ENCODE results near the gene ATP2A3.

Gene ATP2A3

DNA sequence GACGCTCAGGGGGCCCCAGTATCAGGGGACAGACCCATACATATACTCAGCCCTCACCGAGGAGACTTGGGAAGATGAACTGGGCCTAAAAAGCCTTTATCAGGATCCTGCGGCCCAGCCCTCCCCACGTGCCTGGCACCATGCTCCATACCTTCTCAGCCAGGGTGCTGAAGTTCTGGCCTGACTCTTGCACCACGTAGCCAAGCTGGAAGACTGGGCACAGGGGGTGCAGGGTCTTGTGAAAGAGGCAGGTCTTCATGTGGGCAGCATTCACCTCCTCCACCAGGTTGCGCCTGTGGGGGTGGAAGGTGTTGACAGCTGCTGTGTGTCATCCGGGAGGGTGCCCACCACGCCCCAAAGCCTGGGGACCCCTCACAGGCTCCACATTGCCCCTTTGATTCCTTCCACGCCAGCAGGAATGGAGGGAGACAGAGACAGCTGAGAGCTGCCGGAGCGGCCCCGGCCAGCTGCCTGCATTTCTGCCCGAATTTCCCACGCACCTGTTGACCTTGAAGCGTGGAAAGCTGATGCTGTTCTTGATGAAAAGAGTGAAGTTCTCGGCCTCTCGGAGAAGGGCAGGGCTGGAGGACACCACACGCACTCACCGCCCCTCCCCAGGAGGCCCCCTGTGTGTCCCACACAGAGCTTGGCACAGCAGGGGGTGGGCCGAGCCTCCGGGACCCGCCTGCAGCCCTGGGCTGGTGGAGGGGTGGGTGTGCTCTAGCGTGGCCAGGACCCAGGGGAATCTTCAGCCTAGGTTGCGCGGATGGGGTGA, 61.0 kb downstream of the ATP2A3 start:
- TF ChIP-seq, protein P1, sequence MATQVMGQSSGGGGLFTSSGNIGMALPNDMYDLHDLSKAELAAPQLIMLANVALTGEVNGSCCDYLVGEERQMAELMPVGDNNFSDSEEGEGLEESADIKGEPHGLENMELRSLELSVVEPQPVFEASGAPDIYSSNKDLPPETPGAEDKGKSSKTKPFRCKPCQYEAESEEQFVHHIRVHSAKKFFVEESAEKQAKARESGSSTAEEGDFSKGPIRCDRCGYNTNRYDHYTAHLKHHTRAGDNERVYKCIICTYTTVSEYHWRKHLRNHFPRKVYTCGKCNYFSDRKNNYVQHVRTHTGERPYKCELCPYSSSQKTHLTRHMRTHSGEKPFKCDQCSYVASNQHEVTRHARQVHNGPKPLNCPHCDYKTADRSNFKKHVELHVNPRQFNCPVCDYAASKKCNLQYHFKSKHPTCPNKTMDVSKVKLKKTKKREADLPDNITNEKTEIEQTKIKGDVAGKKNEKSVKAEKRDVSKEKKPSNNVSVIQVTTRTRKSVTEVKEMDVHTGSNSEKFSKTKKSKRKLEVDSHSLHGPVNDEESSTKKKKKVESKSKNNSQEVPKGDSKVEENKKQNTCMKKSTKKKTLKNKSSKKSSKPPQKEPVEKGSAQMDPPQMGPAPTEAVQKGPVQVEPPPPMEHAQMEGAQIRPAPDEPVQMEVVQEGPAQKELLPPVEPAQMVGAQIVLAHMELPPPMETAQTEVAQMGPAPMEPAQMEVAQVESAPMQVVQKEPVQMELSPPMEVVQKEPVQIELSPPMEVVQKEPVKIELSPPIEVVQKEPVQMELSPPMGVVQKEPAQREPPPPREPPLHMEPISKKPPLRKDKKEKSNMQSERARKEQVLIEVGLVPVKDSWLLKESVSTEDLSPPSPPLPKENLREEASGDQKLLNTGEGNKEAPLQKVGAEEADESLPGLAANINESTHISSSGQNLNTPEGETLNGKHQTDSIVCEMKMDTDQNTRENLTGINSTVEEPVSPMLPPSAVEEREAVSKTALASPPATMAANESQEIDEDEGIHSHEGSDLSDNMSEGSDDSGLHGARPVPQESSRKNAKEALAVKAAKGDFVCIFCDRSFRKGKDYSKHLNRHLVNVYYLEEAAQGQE (IDR thresholded peaks at IDR 0.05; ENCODE audit: insufficient read depth in 1 of 2, low read depth in 2 of 2, low read length in 2 of 2) = no peak
- TF ChIP-seq TAF1 (IDR thresholded peaks at IDR 0.05; ENCODE audit: borderline replicate concordance, insufficient read depth, low read length) (no peak), POLR2AphosphoS5 (IDR thresholded peaks at IDR 0.05; ENCODE audit: low read depth, low read length) (no peak), SIN3A (IDR thresholded peaks at IDR 0.05; ENCODE audit: borderline replicate concordance, insufficient read depth, low read length) (no peak), FOXP2 (optimal IDR thresholded peaks at IDR 0.05; ENCODE audit: borderline replicate concordance, extremely low read depth, extremely low read length, insufficient read depth) (no peak)

DNA sequence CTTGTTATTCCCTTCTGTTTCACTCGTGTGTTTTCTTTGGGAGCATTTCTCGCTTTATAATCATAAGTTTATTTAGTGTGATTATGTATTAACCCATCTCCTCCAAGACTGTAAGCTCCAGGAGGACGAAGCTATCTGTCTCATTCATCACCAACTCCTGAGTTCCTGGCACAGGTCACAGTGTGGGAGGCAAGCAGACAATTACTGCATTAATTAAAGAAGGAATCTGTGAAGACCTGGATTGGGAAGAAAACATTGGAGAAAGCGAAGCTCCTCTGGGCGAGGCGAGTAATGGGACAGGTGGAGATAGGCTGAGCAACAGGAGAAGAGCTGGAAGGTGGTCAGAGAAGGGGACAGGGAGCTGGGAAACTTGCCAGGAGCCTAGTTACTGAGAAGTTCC, 63.6 kb downstream of the ATP2A3 start:
- TF ChIP-seq FOXP2 (optimal IDR thresholded peaks at IDR 0.05; ENCODE audit: borderline replicate concordance, extremely low read depth, extremely low read length, insufficient read depth) = no peak
- TF ChIP-seq TAF1 (IDR thresholded peaks at IDR 0.05; ENCODE audit: borderline replicate concordance, insufficient read depth, low read length) = no peak
- TF ChIP-seq, protein P1 (IDR thresholded peaks at IDR 0.05; ENCODE audit: insufficient read depth in 1 of 2, low read depth in 2 of 2, low read length in 2 of 2) = no peak
- no peak for TF ChIP-seq POLR2AphosphoS5 (IDR thresholded peaks at IDR 0.05; ENCODE audit: low read depth, low read length)
- TF ChIP-seq SIN3A (IDR thresholded peaks at IDR 0.05; ENCODE audit: borderline replicate concordance, insufficient read depth, low read length) = no peak

DNA sequence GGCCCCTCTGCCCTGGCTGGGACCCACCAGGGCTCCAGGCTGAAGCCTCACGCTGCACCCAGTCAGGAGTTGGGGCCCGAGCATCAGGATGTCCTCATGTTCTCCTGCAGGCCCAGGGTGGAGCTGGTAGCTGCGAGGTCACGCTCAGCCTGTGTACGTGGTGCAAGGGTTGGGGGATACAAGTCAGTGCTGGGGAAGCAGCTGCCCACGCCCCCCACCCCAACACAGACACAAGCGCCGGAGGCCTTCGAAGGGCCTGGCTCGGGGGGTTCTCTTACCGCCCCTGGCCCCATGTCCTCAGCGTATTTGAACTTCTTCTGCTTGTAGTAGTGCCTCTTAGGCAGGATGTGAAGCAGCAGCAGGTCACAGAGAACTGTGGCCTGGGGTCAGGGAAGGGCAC, 66.5 kb downstream of the ATP2A3 start:
- TF ChIP-seq POLR2AphosphoS5 (IDR thresholded peaks at IDR 0.05; ENCODE audit: low read depth, low read length) (no peak), TAF1 (IDR thresholded peaks at IDR 0.05; ENCODE audit: borderline replicate concordance, insufficient read depth, low read length) (no peak), FOXP2 (optimal IDR thresholded peaks at IDR 0.05; ENCODE audit: borderline replicate concordance, extremely low read depth, extremely low read length, insufficient read depth) (no peak), SIN3A (IDR thresholded peaks at IDR 0.05; ENCODE audit: borderline replicate concordance, insufficient read depth, low read length) (no peak)
- TF ChIP-seq, protein P1 (IDR thresholded peaks at IDR 0.05; ENCODE audit: insufficient read depth in 1 of 2, low read depth in 2 of 2, low read length in 2 of 2) = no peak

DNA sequence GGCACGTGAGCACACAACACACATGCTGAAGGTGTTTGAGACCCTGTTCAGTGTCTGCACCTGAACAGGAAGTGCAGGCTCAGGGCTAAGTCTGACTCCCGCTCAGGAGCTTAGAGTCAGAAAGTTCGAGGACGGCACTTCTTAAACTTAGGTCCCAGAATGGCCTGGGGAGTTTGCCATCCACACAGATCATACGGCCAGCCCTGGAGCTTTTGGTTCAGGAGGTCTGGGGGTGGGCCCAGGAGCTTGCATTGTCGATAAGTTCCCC, 67.3 kb downstream of the ATP2A3 start:
- TF ChIP-seq FOXP2 (optimal IDR thresholded peaks at IDR 0.05; ENCODE audit: borderline replicate concordance, extremely low read depth, extremely low read length, insufficient read depth) = no peak
- TF ChIP-seq POLR2AphosphoS5 (IDR thresholded peaks at IDR 0.05; ENCODE audit: low read depth, low read length) = no peak
- TF ChIP-seq SIN3A (IDR thresholded peaks at IDR 0.05; ENCODE audit: borderline replicate concordance, insufficient read depth, low read length) = no peak
- TF ChIP-seq, protein P1 (IDR thresholded peaks at IDR 0.05; ENCODE audit: insufficient read depth in 1 of 2, low read depth in 2 of 2, low read length in 2 of 2) = no peak
- no peak for TF ChIP-seq TAF1 (IDR thresholded peaks at IDR 0.05; ENCODE audit: borderline replicate concordance, insufficient read depth, low read length)

All from PFSK-1 (cell line).